Activated naive CD4-positive, alpha-beta T cell treated with Interleukin-2 at 50 U/mL for 16 hours (primary cell): ENCODE results near the gene CCDC14.
"Not testable (repeated sequence)": the region's sequence is repeated elsewhere in the genome, so short reads cannot be mapped to it uniquely, and the experiment has no call there.

Experiments
- DNase-seq: peaks from one replicate; pipeline ENCODE4 v3.0.0-alpha.2; 2020

Gene CCDC14

DNA sequence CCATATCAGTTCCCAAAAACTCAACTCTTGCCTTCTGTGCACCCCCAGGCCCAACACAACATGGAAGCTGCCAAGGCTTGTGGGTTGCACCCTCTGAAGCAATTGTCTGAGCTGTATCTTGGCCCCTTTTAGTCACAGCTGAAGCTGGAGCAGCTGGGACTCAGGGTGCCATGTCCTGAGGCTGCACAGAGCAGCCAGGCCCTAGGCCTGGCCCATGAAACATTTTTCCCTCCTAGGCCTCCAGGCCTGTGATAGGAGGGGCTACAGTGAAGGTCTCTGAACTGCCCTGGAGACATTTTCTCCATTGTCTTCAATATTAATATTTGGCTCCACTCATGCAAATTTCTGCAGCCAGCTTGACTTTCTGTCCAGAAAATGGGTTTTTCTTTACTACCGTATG, 68.8 kb downstream of the CCDC14 start:
- DNase-seq = no peak

DNA sequence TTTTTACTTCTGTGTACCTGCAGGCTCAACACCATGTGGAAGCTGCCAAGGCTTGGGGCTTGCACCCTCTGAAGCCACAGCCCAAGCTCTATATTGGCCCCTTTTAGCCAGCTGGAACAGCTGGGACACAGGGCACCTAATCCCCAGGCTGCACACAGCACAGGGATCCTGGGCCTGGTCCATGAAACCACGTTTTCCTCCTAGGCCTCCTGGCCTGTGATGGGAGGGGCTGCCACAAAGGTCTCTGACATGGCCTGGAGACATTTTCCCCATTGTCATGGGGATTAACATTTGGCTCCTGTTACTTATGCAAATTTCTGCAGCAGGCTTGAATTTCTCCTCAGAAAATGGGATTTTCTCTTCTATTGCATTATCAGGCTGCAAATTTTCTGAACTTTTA, 70.0 kb downstream of the CCDC14 start:
- DNase-seq = not testable (repeated sequence)

DNA sequence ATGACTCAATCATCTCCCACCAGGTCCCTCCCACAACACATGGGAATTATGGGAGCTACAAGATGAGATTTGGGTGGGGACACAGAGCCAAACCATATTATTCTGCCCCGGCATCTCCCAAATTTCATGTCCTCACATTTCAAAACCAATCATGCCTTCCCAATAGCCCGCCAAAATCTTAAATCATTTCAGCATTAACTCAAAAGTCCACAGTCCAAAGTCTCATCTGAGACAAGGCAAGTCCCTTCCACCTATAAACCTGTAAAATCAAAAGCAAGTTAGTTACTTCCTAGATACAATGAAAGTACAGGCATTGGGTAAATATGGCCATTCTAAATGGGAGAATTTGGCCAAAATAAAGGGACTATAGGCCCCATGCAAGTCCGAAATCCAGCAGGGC, 70.9 kb downstream of the CCDC14 start:
- DNase-seq = not testable (repeated sequence)

DNA sequence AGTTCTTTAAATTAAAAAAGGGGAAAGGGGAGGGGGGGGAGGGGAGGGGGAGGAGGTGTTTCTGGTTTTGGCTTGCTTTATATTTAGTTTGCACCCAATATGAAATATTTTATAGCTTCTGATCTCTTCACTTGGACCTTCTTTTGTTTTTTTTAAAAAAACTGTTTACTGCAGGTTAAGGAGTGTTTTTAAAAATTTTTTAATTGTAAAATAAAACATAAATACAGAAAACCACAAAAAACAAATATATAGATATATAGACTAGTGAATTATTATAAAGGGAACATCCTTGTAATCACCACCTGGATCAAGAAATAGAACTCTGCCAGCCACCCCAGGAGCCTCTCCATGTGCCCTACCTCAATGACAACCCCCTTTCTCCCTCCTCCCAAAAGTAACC, 76.0 kb downstream of the CCDC14 start:
- DNase-seq = no peak

DNA sequence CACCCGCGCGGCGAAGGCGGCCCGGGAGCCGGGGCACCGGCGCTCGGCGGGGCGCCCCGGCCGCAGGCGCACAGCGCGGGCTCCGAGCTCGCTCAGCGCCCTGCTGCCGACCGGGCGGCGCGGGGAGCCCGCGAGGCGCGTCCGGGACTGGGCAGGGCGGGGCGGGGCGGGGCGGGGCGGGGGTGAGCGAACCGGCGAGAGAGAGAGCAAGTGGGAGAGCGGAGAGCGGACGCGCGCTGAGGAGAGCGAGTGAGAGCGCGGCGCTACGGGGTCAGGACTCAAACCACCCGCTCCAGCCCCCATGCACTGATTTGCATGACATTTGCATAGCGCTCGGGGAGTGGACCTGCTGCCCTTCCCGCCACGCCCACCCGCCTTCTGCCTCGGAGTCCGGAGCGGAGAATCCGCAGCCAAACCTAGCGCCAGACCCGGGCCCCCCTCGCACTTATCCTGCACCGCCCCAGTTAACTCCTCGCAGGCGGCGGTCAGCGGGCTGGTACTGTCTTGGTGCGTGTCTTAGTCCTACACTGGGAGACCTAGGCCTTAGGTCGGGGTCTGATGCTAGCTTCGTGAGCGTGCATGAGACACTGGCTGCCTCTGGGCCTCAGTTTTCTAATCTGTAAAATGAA, 76.7 kb downstream of the CCDC14 start, which contains the start of gene MYLK:
MYLK (minus strand) TSS at position 130 of the 629 bp plus-strand sequence. CDS start 90,491 bp downstream, outside the sequence.
- peak; percentile 15 for DNase-seq

DNA sequence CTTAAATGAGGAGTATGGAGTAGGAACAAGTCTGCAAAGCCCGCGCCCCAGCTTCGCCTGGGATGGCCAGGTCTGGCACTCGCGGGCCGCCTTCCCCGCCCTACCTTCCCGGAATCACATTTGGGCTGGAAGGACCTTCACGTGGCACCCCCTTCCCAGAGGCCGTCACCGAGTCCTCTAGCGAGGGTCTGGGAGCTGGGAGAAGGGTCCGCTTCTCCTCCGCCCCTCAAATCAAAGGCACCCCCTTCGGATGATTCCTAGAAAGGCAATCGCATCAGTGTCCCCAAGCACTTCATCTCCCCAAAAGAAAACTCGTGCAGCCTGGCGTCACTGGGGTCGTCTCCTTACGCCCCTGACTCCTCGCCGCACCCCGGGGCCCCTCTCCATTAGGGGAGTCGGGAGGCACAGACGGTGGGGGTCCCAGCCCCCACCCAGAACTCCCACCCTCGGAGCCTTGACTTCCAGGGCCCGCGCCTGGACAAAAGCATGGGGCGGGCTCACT, 77.3 kb downstream of the CCDC14 start:
- DNase-seq = no peak

DNA sequence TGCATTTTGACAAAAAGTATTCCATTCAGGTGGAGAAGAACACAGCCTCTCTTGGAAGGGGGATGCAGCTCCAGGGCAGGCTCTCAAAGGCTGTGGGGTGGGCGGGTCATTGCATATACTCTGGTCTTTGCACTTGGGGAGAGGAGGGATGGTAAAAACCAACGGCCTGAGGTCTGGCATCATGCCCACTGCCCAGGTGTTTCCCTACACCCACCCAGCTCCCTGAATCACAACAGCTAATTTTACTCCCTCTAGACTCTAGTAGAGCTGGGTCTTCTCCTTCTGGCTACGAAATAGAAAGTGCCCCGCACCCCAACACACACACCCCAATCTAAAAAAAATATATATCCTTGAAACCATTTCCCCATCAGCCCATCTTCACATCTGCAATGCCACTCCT, 77.9 kb downstream of the CCDC14 start:
- no peak for DNase-seq

DNA sequence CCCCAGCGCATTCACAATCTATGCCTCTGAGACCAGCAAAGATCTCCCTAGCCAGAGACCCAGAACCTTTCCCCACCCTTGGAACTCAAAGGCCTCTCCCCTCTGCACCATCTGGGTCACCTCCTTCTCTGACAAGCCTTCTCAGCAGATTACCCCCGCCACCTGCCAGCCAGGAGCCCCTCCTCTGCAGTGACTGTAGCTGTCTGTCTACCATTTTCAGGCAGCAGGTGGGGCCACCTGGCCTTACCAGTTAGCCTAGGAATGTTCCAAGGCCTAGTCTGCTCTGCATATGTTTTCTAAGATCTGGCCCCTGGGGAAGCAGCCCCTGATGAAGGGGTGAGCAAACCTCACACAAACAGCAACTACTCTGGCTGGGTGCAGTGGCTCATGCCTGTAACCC, 79.3 kb downstream of the CCDC14 start:
- no peak for DNase-seq

DNA sequence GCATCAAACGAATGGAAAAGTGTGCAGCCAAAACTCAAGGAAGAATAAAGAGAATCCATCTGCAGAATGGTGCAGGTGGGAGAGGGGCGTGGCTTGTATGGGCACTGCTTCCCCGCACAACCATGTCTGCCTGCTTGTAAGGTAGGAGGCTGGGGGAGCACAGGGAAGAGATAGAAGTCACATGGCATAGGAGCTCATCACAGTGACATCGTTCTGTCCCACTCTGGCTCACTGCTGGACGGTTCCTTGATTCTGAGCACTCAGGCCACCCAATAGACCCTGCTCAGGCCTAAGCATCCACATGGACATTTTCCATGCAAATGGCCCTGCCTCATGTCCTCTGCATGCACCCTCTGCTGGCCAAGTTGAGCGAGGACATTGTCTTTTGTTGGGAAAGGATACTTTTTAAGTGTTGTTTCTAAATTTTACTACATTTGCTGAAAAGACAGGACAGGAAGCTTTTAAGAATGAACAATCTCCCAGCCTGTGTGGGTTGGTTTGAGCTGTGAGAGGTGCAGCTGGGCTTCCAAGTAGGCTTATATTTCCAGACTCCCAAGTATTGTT, 79.9 kb downstream of the CCDC14 start:
- DNase-seq = no peak

DNA sequence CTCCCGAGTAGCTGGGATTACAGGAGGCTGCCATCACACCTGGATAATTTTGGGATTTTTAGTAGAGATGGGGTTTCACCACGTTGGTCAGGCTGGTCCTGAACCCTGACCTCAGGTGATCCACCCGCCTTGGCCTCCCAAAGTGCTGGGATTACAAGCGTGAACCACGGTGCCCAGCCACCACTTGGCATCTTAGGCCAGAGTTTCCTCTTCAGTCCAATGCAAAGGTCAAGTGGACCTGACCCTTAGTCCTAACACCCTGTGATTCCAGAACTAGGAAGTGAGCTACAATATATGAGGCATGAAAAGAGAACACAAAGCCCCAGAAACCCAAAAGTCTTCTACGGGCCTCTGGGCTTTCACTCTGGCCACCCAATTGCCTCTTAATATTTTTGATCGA, 82.2 kb downstream of the CCDC14 start:
- no peak for DNase-seq

DNA sequence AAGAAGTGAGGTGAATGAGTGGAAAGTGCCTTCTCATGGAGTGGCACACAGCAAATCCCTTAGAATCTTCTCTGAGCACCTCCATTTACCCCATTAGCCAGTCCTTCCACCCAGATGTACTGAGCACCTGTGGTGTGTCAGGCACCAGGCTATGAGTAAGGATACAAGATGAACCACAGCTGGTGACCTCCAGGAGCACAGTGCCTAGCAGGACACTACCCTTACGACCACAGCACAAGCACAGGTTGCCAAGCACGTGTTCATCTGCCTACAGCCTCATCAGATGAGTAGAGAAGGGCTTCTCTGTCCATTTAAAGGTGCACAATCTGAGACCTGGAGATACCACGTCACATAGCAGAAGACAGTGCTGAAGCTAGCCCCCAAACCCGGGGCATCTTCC, 83.1 kb downstream of the CCDC14 start:
- DNase-seq = no peak

DNA sequence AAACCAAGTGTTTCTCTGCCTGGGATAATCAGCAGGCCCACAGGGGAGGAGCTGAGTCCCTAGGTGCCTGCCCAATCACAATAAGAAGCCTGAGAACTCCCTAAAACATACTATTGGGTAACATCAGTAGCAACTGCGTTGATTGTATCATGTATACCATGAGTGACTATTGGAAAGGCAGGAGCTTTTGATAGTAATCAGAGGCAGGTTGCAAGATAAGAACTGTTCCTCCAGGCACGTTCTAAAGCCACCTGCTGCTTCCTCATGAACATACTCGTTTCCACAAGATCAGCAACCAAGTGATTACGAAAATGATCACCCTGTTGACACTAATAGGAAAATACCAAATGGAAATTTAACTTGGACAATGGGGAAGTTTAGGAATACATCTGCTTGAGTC, 83.6 kb downstream of the CCDC14 start:
- DNase-seq = no peak

DNA sequence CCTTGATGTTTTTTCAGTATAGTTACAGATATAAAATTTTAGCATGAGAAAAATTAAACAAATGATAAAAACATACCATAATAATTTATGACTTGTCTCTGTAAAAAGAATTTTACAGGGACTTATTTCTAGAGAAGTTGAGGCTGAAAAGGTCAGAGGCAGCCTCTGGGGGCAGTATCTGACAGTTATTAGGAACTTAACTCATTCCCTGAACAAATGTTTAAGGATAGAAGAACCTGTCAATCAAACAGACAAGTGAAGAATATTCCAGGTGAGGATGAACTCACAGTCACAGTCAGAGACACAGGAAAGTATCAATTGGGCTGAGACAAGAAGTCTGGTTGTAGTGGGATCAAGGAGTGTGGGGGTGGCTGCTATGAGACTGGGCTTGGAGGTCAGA, 84.2 kb downstream of the CCDC14 start:
- DNase-seq = no peak

DNA sequence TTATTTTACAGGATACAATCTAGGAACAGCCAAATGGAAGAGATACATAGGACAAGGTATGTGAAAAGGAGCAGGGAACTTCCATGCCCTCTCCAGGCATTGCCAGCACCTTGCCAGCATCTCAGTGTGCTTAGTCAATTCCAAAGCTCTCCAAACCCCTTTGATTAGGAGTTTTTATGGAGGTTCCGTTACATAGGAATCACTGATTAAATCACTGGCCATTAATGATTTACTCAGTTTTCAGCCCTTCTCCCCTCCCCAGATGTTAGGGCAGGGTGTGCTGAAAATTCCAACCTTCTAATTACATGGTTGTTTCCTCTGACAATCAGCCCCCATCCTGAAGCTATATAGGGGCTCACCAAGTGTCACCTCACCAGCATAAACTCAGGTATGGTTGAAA, 88.4 kb downstream of the CCDC14 start:
- no peak for DNase-seq

DNA sequence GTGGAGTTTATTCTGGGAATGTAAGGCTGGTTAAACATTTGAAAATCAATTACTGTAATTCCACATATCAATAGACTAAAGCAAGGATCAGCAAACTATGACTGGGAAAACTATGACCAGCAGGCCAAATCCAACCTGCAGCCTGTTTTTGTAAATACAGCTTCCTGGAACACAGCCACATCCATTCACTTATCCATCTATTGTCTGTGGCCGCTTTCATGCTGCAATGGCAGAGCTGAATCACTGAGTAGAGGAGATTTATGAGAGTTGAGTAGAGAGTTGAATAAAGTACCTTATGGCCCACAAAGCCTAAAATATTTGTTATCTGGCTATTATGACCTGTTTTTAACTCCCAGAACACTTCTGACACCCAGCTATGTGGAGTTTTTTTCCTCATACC, 89.1 kb downstream of the CCDC14 start:
- DNase-seq = no peak

DNA sequence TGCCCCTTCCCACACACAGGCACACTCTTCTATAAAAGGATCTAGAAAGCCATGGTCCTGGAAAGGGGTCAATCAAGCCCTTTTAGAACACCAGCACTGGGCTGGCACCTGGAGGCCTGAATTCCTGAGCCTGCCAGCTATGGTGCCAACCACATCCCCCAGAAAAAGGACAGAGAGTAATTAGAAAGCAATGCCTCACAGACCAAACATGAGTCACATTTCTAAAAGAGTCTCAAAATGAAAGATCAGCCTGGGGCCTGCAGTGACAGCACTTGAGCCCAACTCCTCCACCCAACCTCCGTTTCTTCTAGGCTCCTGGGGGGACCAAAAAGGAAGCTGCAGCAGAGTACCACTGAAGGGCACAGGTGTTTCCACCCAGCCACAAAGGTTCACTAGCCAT, 91.0 kb downstream of the CCDC14 start:
- no peak for DNase-seq

DNA sequence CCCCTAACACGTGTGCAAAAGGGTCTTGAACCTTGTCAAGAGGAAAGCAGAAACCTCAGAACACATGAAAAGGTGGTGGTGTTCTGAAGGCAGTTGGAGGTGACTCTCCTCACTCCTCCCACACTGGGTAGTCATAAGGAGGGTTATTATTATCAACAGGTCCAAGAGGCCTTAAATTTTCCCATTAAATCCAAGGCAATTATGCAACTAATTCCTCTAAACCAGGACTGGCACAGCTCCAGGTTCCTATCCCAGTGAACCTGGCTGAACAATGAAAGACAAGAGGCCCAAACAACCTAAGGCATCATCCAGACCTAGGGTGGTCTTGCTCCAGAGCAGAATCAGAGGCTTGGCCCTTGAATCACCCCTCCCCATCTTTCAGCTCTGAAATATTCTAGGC, 91.9 kb downstream of the CCDC14 start:
- DNase-seq = no peak

DNA sequence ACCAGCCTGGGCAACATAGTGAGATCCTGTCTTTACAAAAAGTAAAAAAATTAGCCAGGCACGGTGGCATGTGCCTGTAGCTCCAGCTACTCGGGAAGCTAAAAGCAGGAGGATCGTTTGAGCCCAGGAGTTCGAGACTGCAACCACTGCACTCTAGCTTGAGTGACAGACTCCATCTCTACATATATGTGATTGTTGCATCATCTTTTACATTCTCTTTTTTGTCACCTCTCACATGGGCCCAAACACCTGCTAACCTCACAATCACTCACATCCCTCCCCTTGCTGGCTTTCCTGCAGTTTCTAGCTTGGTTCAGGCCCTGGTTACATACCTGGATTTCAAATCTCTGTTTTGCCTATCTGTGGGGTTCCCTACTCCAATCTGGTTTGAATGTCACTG, 96.3 kb downstream of the CCDC14 start:
- DNase-seq = no peak
